PC-3 (cell line): ENCODE data around the gene IL1R2. TPM values are rescaled to one million over a fixed set of nuclear protein-coding genes. Genes with fewer than 3 reads are reported as not detected.
A peak's percentile ranks its signal among the peaks of the same experiment; 100 is the strongest.

Experiments used
- ATAC-seq: fragments of 200-7000 bp; cut with Tn5 transposase; 2 replicates; pipeline ENCODE4 v1.9.1; 2020; ENCODE audit warnings: mild to moderate bottlenecking, moderate library complexity
- BruUV-seq: library from RNA; stranded (reverse); fragments of 400-500 nt; replicated peaks from 2 replicates; lab custom pipeline; 2021; lab: Mats Ljungman, UMichigan
- CTCF ChIA-PET: fragments of 300-600 bp; sonication (Branson Sonifier 250); formaldehyde crosslinking; loops from one replicate; lab custom pipeline; 2022; ENCODE audit warnings: antibody characterized with exemption; lab: Charles Lee
- POLR2A ChIA-PET: fragments of 300-600 bp; sonication (Branson Sonifier 250); formaldehyde crosslinking; loops from one replicate; lab custom pipeline; 2022; ENCODE audit warnings: antibody characterized with exemption; ENCODE audit not compliant: unreplicated experiment; lab: Charles Lee
- DNase-seq: peaks from one replicate; pipeline ENCODE4 v3.0.0-alpha.2; 2015
- H2AFZ ChIP-seq: fragments of 300-600 bp; sonication (generic); 2 replicates; pipeline ENCODE4 v1.6.0; 2016; ENCODE audit warnings: antibody characterized with exemption, low read length
- H3F3A ChIP-seq: fragments of 300-600 bp; sonication (generic); one replicate; pipeline ENCODE4 v1.6.0; 2017; ENCODE audit warnings: antibody characterized with exemption, low read length, control low read depth, mild to moderate bottlenecking; ENCODE audit not compliant: unreplicated experiment
- H3K27ac ChIP-seq: fragments of 300-600 bp; sonication (generic); 2 replicates; pipeline ENCODE4 v1.5.1; 2016; ENCODE audit warnings: mild to moderate bottlenecking, low read length
- H3K27me3 ChIP-seq: fragments of 300-600 bp; sonication (generic); 2 replicates; pipeline ENCODE4 v1.6.1; 2016; ENCODE audit warnings: low read length, mixed read lengths
- H3K36me3 ChIP-seq: fragments of 300-600 bp; sonication (generic); 2 replicates; pipeline ENCODE4 v1.6.1; 2016; ENCODE audit warnings: low read depth, mixed run types, low read length, mixed read lengths
- H3K4me1 ChIP-seq: fragments of 300-600 bp; sonication (generic); 2 replicates; pipeline ENCODE4 v1.5.1; 2016; ENCODE audit warnings: low read length; ENCODE audit not compliant: insufficient read depth
- H3K4me2 ChIP-seq: fragments of 300-600 bp; sonication (generic); 2 replicates; pipeline ENCODE4 v1.6.0; 2016; ENCODE audit warnings: low read length
- H3K4me3 ChIP-seq: fragments of 300-600 bp; sonication (generic); 2 replicates; pipeline ENCODE4 v1.5.1; 2016; ENCODE audit warnings: mild to moderate bottlenecking, low read length, mixed read lengths
- H3K79me2 ChIP-seq: fragments of 300-600 bp; sonication (generic); 2 replicates; pipeline ENCODE4 v1.6.1; 2017; ENCODE audit warnings: low read length, mixed read lengths
- H3K9ac ChIP-seq: fragments of 300-600 bp; sonication (generic); 2 replicates; pipeline ENCODE4 v1.6.0; 2016; ENCODE audit warnings: mild to moderate bottlenecking, low read length
- H3K9me2 ChIP-seq: fragments of 300-600 bp; sonication (generic); replicated peaks from 2 replicates; pipeline ENCODE4 v1.6.1; 2016; ENCODE audit warnings: mixed run types, low read length, mixed read lengths
- H3K9me3 ChIP-seq: fragments of 300-600 bp; sonication (generic); 2 replicates; pipeline ENCODE4 v1.6.1; 2016; ENCODE audit warnings: low read length, mixed read lengths
- H4K20me1 ChIP-seq: fragments of 300-600 bp; sonication (generic); 2 replicates; pipeline ENCODE4 v1.6.1; 2016; ENCODE audit warnings: low read length, mixed read lengths
- EZH2 ChIP-seq: fragments of 300-600 bp; sonication (generic); IDR thresholded peaks from one replicate; pipeline ENCODE4 v1.6.1; 2017; ENCODE audit warnings: antibody characterized with exemption, mild to moderate bottlenecking, low read length; ENCODE audit not compliant: unreplicated experiment
- EZH2phosphoT487 ChIP-seq: fragments of 300-600 bp; sonication (generic); IDR thresholded peaks from 2 replicates; pipeline ENCODE4 v1.6.1; 2018; ENCODE audit warnings: mild to moderate bottlenecking, antibody characterized with exemption, low read length, borderline replicate concordance
- intact Hi-C: fragments of 100-400 bp; cut with micrococcal nuclease; formaldehyde crosslinking; loops from 2 replicates; pipeline ENCODE4 v1.9.0; 2023
- total RNA-seq: library from RNA; depleted of rRNA; stranded (reverse); fragments of >200 nt; gene quantifications from 2 replicates; pipeline ENCODE4 v1.2.3, GENCODE V29; 2014
- TF ChIP-seq, protein P1 (sequence below): fragments of 300-600 bp; sonication (generic); conservative IDR thresholded peaks from 2 replicates; pipeline ENCODE4 v1.5.1; 2017; ENCODE audit warnings: antibody characterized with exemption, low read depth, mild to moderate bottlenecking, low read length

The IL1R2 gene
- total RNA-seq, 1 experiment from 2014 or later: 6.0 TPM

DNA sequence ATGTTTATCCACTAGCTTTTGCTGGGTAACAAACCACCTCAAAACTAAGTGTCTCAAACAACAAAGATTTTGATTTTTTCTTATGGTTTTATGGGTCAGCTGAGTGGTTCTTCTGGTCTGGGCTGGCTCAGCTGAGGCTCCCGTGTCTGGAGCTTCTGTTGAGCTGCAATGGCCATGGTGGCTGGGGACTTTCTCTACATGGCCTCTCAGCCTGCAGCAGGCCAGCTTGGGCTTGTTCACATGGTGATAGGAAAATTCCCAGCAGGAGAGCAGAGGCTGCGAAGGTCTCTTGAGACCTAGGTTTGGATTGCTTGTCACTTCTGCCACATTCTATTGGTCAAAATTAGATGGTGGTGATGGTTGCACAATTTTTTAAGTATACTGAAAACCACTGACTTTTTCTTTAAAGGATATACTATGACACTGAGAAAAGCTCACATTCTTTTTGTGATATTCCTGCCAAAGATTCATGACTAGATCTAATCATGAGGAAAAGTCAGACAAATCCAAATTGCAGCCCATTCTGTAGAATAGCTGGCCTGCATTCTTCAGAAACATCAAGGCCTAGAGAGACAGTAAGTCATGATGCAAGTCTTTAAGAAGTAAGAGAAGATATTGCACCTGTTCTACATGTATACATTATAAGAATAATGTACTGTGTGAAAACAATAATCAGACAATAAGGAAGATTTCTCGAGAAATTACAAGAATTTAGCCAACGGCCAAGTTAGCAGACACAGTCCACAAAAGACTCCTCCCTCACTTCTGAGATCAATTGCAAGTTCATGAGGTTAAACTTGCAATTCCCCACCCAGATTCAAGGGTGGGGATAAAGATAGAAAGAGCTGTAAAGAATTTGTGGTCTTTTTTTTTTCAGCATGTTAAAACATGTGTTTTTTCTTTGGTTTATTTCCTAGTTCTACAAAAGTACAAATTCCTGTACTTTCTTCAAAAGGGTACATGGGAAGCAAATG, 35.0 kb upstream of the IL1R2 start:
- H3K27me3 ChIP-seq: no peaks in the 10 kb centered on the region
- no peaks in the 10 kb centered on the region for H3F3A ChIP-seq
- no TSS peak for BruUV-seq
- H3K4me3 ChIP-seq: no peak overlapping the region
- no peaks in the 10 kb centered on the region for H3K4me1 ChIP-seq
- no peaks in the 10 kb centered on the region for H3K36me3 ChIP-seq
- H3K9ac ChIP-seq: no peak overlapping the region
- no peak overlapping the region for H3K4me2 ChIP-seq
- no peaks in the 10 kb centered on the region for H3K9me2 ChIP-seq
- no peak for ATAC-seq
- no peaks in the 10 kb centered on the region for H3K79me2 ChIP-seq
- H3K27ac ChIP-seq: no peak overlapping the region
- POLR2A ChIA-PET: no interaction called here
- CTCF ChIA-PET: interaction anchor here (0.6 kb wide), 1 partner anchor 209 kb away, joined by 3 read pairs; no protein-coding TSS in a partner anchor
- no peak for DNase-seq
- no peak overlapping the region for H2AFZ ChIP-seq
- TF ChIP-seq, protein P1, sequence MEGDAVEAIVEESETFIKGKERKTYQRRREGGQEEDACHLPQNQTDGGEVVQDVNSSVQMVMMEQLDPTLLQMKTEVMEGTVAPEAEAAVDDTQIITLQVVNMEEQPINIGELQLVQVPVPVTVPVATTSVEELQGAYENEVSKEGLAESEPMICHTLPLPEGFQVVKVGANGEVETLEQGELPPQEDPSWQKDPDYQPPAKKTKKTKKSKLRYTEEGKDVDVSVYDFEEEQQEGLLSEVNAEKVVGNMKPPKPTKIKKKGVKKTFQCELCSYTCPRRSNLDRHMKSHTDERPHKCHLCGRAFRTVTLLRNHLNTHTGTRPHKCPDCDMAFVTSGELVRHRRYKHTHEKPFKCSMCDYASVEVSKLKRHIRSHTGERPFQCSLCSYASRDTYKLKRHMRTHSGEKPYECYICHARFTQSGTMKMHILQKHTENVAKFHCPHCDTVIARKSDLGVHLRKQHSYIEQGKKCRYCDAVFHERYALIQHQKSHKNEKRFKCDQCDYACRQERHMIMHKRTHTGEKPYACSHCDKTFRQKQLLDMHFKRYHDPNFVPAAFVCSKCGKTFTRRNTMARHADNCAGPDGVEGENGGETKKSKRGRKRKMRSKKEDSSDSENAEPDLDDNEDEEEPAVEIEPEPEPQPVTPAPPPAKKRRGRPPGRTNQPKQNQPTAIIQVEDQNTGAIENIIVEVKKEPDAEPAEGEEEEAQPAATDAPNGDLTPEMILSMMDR: no peak
- H3K9me3 ChIP-seq: 0 out of 2 replicates have a peak, but pooled peaks cover 4% of the 10 kb centered on the region
- no peaks in the 10 kb centered on the region for H4K20me1 ChIP-seq
- intact Hi-C loops: no loop called here

DNA sequence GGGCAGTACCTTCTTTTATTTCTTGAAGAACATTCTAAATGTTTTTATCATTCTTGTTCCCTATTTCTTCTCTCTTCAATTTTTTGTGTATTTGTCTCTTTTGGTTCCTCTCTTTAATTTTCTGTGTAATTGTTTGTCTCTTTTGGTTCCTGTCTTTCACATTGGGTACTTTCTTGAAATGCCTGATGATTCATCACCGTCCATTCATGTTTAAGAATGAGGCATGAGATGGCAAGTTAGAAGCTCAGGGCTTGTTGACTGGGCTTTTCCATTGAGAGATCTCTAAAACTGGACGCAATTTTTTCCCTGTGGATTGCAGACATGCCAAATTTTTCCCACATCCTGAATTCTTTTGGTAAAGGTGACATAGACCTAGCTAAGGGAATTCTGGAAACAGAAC, 33.7 kb upstream of the IL1R2 start:
- H3K9ac ChIP-seq: no peak overlapping the region
- H2AFZ ChIP-seq: no peak overlapping the region
- no peak overlapping the region for H3K4me2 ChIP-seq
- intact Hi-C loops: no loop called here
- DNase-seq (peak; percentile 28), ATAC-seq (no peak)
- ChIA-PET POLR2A (no interaction called here), CTCF (no interaction called here)
- no peaks in the 10 kb centered on the region for H3K27me3 ChIP-seq
- H3K4me3 ChIP-seq: no peak overlapping the region
- H3F3A ChIP-seq: no peaks in the 10 kb centered on the region
- no peaks in the 10 kb centered on the region for H3K9me2 ChIP-seq
- no TSS peak for BruUV-seq
- no peak for TF ChIP-seq EZH2phosphoT487
- TF ChIP-seq, protein P1: no peak
- no peak for TF ChIP-seq EZH2
- no peaks in the 10 kb centered on the region for H4K20me1 ChIP-seq
- no peaks in the 10 kb centered on the region for H3K36me3 ChIP-seq
- 0 out of 2 replicates have a peak, but pooled peaks cover 4% of the 10 kb centered on the region for H3K9me3 ChIP-seq
- H3K79me2 ChIP-seq: no peaks in the 10 kb centered on the region
- no peaks in the 10 kb centered on the region for H3K4me1 ChIP-seq
- no peak overlapping the region for H3K27ac ChIP-seq

DNA sequence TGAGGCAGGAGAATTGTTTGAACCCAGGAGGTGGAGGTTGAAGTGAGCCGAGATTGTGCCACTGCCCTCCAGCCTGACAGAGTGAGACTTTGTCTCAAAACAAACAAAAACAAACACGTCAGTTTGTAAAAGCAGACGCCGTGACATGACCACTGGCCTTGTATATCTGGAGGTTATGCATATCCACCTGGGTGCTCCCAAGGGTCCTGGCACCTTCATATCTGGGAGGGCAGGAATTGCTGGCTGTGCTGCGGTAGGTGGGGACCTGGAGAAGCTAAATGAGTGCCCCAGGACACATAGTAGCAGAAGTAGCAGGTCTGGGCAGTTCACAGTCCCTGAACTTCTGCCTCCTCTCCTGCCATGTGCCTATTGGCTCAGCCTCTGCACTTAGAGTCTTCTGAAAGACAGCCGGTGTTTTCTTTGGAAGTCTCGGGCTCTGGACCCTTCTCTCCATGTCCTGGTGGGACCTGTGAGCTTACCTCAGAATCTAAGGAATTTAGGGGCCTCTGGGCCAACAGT, 30.9 kb upstream of the IL1R2 start:
- H3K4me1 ChIP-seq: no peaks in the 10 kb centered on the region
- H3K9me3 ChIP-seq: 0 out of 2 replicates have a peak, but pooled peaks cover 4% of the 10 kb centered on the region
- no peak overlapping the region for H3K9ac ChIP-seq
- no peaks in the 10 kb centered on the region for H3K36me3 ChIP-seq
- ChIA-PET POLR2A (no interaction called here), CTCF (no interaction called here)
- ATAC-seq: no peak
- no peaks in the 10 kb centered on the region for H4K20me1 ChIP-seq
- H3K27ac ChIP-seq: no peak overlapping the region
- intact Hi-C loops: no loop called here
- no peak for DNase-seq
- H3K27me3 ChIP-seq: no peaks in the 10 kb centered on the region
- H3K79me2 ChIP-seq: no peaks in the 10 kb centered on the region
- no TSS peak for BruUV-seq
- TF ChIP-seq EZH2 (no peak), EZH2phosphoT487 (no peak)
- TF ChIP-seq, protein P1: no peak
- H2AFZ ChIP-seq: no peak overlapping the region
- no peak overlapping the region for H3K4me3 ChIP-seq
- no peaks in the 10 kb centered on the region for H3F3A ChIP-seq
- no peaks in the 10 kb centered on the region for H3K9me2 ChIP-seq
- H3K4me2 ChIP-seq: no peak overlapping the region
